GM21447 (cell line): ENCODE results near the gene AZU1.
"Not testable (repeated sequence)": the region's sequence is repeated elsewhere in the genome, so short reads cannot be mapped to it uniquely, and the experiment has no call there.

Source experiments
- ATAC-seq: cut with Tn5 transposase; IDR thresholded peaks from one replicate; pipeline ENCODE4 v1.9.1; 2021; ENCODE audit not compliant: unreplicated experiment

Gene AZU1

GRCh38 chr19:824885-825284, 2.8 kb upstream of the AZU1 start:
- no peak for ATAC-seq

GRCh38 chr19:825897-826644, 1.6 kb upstream of the AZU1 start:
- ATAC-seq = no peak

- no peak for ATAC-seq
These were observed 325 bp upstream of the AZU1 start for GRCh38 chr19:827314-827709.

- no peak for ATAC-seq
These were observed 1.6 kb downstream of the AZU1 start for GRCh38 chr19:829129-829758.

GRCh38 chr19:831407-832369, 4.1 kb downstream of the AZU1 start:
- no peak for ATAC-seq

- ATAC-seq = no peak
These were observed 6.6 kb downstream of the AZU1 start for GRCh38 chr19:834216-834615.

GRCh38 chr19:835210-835810, 7.7 kb downstream of the AZU1 start:
- no peak for ATAC-seq

GRCh38 chr19:840519-841206, 13.0 kb downstream of the AZU1 start, which contains the start of gene PRTN3:
TSS of gene PRTN3 (plus strand) at chr19:840999. CDS start at chr19:841009, 10 bp downstream.
- no peak for ATAC-seq

- not testable (repeated sequence) for ATAC-seq
These were observed 15.2 kb downstream of the AZU1 start for GRCh38 chr19:842802-843179.

- no peak for ATAC-seq
These were observed 15.7 kb downstream of the AZU1 start for GRCh38 chr19:843180-843835.

GRCh38 chr19:843836-844545, 16.4 kb downstream of the AZU1 start:
- no peak for ATAC-seq

- no peak for ATAC-seq
These were observed 16.9 kb downstream of the AZU1 start for GRCh38 chr19:844546-844971.

GRCh38 chr19:845707-846521, 18.3 kb downstream of the AZU1 start:
- ATAC-seq = no peak

- no peak for ATAC-seq
These were observed 20.8 kb downstream of the AZU1 start for GRCh38 chr19:848386-848921.

GRCh38 chr19:849195-849594, 21.6 kb downstream of the AZU1 start:
- ATAC-seq = not testable (repeated sequence)

GRCh38 chr19:850221-850978, 22.8 kb downstream of the AZU1 start:
- no peak for ATAC-seq

- no peak for ATAC-seq
These were observed 23.3 kb downstream of the AZU1 start for GRCh38 chr19:850979-851335.
